ENCODE data around the gene UTRN. TPM values are rescaled to one million over a fixed set of nuclear protein-coding genes. Genes with fewer than 3 reads are reported as not detected.
A peak's percentile ranks its signal among the peaks of the same experiment; 100 is the strongest.

Gene UTRN
- total and polyA plus RNA-seq, 12 donors = 11.4 to 109 (median 84.4) TPM

GRCh38 chr6:144321839-144322591, 36.9 kb downstream of the UTRN start:
- H3K9me3 ChIP-seq = peaks cover 0 to 5% (median 0%) of the 10 kb centered on the region in 11 donors
- ATAC-seq (no peak), DNase-seq (no peak)
- TF ChIP-seq, protein P1, sequence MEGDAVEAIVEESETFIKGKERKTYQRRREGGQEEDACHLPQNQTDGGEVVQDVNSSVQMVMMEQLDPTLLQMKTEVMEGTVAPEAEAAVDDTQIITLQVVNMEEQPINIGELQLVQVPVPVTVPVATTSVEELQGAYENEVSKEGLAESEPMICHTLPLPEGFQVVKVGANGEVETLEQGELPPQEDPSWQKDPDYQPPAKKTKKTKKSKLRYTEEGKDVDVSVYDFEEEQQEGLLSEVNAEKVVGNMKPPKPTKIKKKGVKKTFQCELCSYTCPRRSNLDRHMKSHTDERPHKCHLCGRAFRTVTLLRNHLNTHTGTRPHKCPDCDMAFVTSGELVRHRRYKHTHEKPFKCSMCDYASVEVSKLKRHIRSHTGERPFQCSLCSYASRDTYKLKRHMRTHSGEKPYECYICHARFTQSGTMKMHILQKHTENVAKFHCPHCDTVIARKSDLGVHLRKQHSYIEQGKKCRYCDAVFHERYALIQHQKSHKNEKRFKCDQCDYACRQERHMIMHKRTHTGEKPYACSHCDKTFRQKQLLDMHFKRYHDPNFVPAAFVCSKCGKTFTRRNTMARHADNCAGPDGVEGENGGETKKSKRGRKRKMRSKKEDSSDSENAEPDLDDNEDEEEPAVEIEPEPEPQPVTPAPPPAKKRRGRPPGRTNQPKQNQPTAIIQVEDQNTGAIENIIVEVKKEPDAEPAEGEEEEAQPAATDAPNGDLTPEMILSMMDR (IDR thresholded peaks at IDR 0.05) = no peak
- WGBS, 2 donors = 99% methylated on average over 12 of the region's 12 CpGs
- H3K36me3 ChIP-seq = no peaks in the 10 kb centered on the region
- intact Hi-C loops (cut with DNase I) = no loop called here
- no peaks in the 10 kb centered on the region for H3K27me3 ChIP-seq
- H3K4me1 ChIP-seq = peaks cover under 1 to 72% (median 37%) of the 10 kb centered on the region in 9 donors
- H3K4me3 ChIP-seq = no peak overlapping the region
- no peak overlapping the region for H3K27ac ChIP-seq

DNA sequence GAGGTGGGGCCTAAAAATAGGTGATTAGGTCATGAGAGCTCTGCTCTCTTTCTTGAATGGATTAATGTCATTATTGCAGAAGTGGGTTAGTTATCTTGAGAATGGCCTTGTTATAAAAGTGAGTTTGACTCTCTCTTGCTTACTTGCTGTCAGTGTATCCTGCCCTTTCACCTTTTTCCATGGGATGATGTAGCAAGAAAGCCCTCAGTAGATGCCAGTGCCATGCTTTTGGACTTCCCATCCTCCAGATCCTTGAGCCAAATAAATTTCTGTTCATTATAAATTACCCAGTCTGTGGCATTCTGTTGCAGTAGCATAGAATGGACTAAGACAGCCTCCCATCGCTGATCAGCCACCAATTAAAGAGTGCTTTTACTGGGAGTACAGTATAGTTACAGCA, 40.1 kb downstream of the UTRN start:
- Histone ChIP-seq H3K4me1 (peaks cover 3 to 74% (median 45%) of the 10 kb centered on the region in 9 donors), H3K27ac (no peak overlapping the region), H3K4me3 (no peak overlapping the region), H3K9me3 (peaks cover 0 to 5% (median 0%) of the 10 kb centered on the region in 11 donors), H3K36me3 (no peaks in the 10 kb centered on the region), H3K27me3 (no peaks in the 10 kb centered on the region)
- intact Hi-C loops (cut with DNase I) = no loop called here
- ATAC-seq (no peak), DNase-seq (no peak)
- TF ChIP-seq, protein P1 (IDR thresholded peaks at IDR 0.05) = no peak
- 96 to 100% methylated on average over 1 of the region's 1 CpG for WGBS, 2 donors

DNA sequence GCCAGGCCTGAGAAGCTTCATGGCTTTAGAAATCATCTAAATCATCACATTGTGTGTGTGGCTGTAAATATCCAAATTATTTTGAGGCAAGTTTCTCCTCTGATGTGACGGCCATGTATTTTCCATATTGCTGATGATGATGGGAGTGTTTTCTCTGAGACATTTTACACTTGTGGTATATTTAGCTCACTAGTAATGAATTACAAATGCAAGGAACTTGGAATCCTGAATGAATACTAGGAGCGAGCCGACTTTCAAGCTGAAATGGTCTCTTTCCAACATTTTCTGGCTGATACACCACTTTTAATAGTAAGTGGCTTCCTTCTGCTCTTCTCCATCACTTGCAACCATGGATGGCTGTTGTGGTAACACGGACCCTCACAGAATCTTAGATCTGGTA, 41.3 kb downstream of the UTRN start:
- intact Hi-C loops (cut with DNase I) = no loop called here
- TF ChIP-seq, protein P1 (IDR thresholded peaks at IDR 0.05) = no peak
- Histone ChIP-seq H3K9me3 (peaks cover 0 to 5% (median 0%) of the 10 kb centered on the region in 11 donors), H3K36me3 (no peaks in the 10 kb centered on the region), H3K27me3 (no peaks in the 10 kb centered on the region), H3K4me1 (peaks cover 7 to 74% (median 50%) of the 10 kb centered on the region in 9 donors), H3K4me3 (no peak overlapping the region), H3K27ac (peak overlapping the region in 4 of 10 donors; percentile 31 to 73 (median 62))
- DNase-seq = no peak
- 67 to 68% methylated on average over 4 of the region's 4 CpGs for WGBS, 2 donors
- no peak for ATAC-seq

DNA sequence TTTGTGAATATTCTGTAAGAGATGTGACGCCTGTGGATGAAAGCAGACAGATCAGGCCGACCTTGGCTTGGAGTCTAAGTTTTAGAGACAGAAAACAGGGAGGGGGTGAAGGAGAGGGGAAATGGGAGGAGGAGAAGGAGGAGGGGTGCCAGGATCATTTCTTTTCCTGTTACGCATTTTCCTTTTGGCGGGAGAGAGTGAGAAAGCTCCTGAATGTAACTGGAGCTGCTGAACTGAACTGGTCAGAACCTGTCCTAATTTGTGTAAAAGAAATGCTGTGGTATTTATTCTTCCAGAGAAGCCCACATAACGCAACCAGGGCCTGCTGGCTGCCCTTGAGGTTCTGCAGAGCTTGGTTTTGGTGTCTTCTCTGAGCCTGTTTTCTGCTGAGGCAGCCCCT, 41.9 kb downstream of the UTRN start:
- H3K4me1 ChIP-seq = peaks cover 11 to 80% (median 46%) of the 10 kb centered on the region in 9 donors
- no peaks in the 10 kb centered on the region for H3K36me3 ChIP-seq
- no peaks in the 10 kb centered on the region for H3K27me3 ChIP-seq
- WGBS, 2 donors = 52 to 65% methylated on average over 5 of the region's 5 CpGs
- peak in 6 of 8 donors; percentile 36 to 78 (median 48) for ATAC-seq
- peak overlapping the region in 1 of 10 donors; percentile 5 for H3K4me3 ChIP-seq
- H3K9me3 ChIP-seq = peaks cover 0 to 5% (median 0%) of the 10 kb centered on the region in 11 donors
- DNase-seq = no peak
- intact Hi-C loops (cut with DNase I) = no loop called here
- peak overlapping the region in 9 of 10 donors; percentile 20 to 73 (median 57) for H3K27ac ChIP-seq
- TF ChIP-seq, protein P1 (IDR thresholded peaks at IDR 0.05) = no peak
